ENCODE measurements around the gene UBE2M. TPM values are rescaled to one million over a fixed set of nuclear protein-coding genes. Genes with fewer than 3 reads are reported as not detected.

Gene UBE2M
- polyA plus RNA-seq, 1 of the 3 experiments (the other 2 are of a cell fraction) = 135 TPM

GRCh38 chr19:58522709-58523108 is 35.7 kb downstream of the UBE2M start:
- ChIA-PET POLR2A (no interaction called here), CTCF (interaction anchor here (1.9 kb wide), 1 partner anchor 32 kb away, joined by 5 read pairs; the partner anchor contains the start of gene CHMP2A)
- H3K36me3 ChIP-seq (replicated peaks in 1 of 2; ENCODE audit: control insufficient read depth in 1 of 2, insufficient read depth in 2 of 2, low read length in 1 of 2) = no peaks in the 10 kb centered on the region
- no peak for DNase-seq
- H3K4me1 ChIP-seq (ENCODE audit: control insufficient read depth in 1 of 2, insufficient read depth in 2 of 2, low read depth in 1 of 2, low read length in 1 of 2) = peaks cover 0 to 13% of the 10 kb centered on the region in 2 experiments; a peak in 1 of 4 replicates
- peaks cover 21% of the 10 kb centered on the region for H3K79me2 ChIP-seq (ENCODE audit: insufficient read depth)
- WGBS (ENCODE audit: low lambda C conversion rate) = 81% methylated on average over 3 of the region's 3 CpGs
- no peak overlapping the region for H3K4me2 ChIP-seq
- no peak overlapping the region for H3K9ac ChIP-seq
- H3K9me2 ChIP-seq = no peaks in the 10 kb centered on the region
- H4K20me1 ChIP-seq (ENCODE audit: insufficient read depth) = no peaks in the 10 kb centered on the region; the same call in 1 of the 2 replicates
- H2AFZ ChIP-seq (ENCODE audit: low read depth) = no peak overlapping the region
- no peaks in the 10 kb centered on the region for H3K27me3 ChIP-seq (ENCODE audit: insufficient read depth)
- H3K4me3 ChIP-seq (ENCODE audit: low read depth in 2 of 2, low read length in 1 of 2) = no peak overlapping the region
- TF ChIP-seq GATA2 (CRISPR knock-in tag; IDR thresholded peaks at IDR 0.05) (no peak), FOXM1 (IDR thresholded peaks at IDR 0.05; ENCODE audit: low read depth) (no peak), USF2 (IDR thresholded peaks at IDR 0.05; ENCODE audit: borderline replicate concordance, low read depth, low read length) (no peak)
- peaks cover 19% of the 10 kb centered on the region for H3F3A ChIP-seq (replicated peaks; ENCODE audit: insufficient read depth)
- H3K9me3 ChIP-seq = no peaks in the 10 kb centered on the region
- H3K27ac ChIP-seq (ENCODE audit: low read depth in 2 of 2, low read length in 1 of 2) = no peak overlapping the region

- CTCF ChIA-PET = interaction anchor here (4.3 to 4.7 kb wide), 2 partner anchors 22 to 30 kb away, joined by 29 to 81 read pairs; partner anchors contain the start of genes CHMP2A and TRIM28
- H3K9ac ChIP-seq = no peak overlapping the region
Observed at GRCh38 chr19:58521651-58522050, 36.8 kb downstream of the UBE2M start.

More at GRCh38 chr19:58521651-58522050, 36.8 kb downstream of the UBE2M start:
- no peaks in the 10 kb centered on the region for H3K27me3 ChIP-seq (ENCODE audit: insufficient read depth)
- TF ChIP-seq MEF2A (IDR thresholded peaks at IDR 0.05; ENCODE audit: borderline replicate concordance, low read depth) (no peak), GATA2 (CRISPR knock-in tag; IDR thresholded peaks at IDR 0.05) (no peak), EP300 (IDR thresholded peaks at IDR 0.05; ENCODE audit: borderline replicate concordance in 1 of 2, low read depth in 1 of 2, low read length in 1 of 2) (no peak), MAX (IDR thresholded peaks at IDR 0.05; ENCODE audit: low read depth) (no peak), CTCF (IDR thresholded peaks at IDR 0.05) (no peak), FOXJ3 (CRISPR knock-in tag; IDR thresholded peaks at IDR 0.05) (no peak), GABPA (IDR thresholded peaks at IDR 0.05; ENCODE audit: low read depth) (no peak), TCF12 (IDR thresholded peaks at IDR 0.05) (no peak), SIN3A (IDR thresholded peaks at IDR 0.05; ENCODE audit: borderline replicate concordance, low read depth, low read length) (no peak), RFX5 (IDR thresholded peaks at IDR 0.05; ENCODE audit: low read length) (no peak), PBX3 (IDR thresholded peaks at IDR 0.05) (no peak), RCOR1 (IDR thresholded peaks at IDR 0.05; ENCODE audit: low read length) (no peak), FOSL2 (IDR thresholded peaks at IDR 0.05; ENCODE audit: borderline replicate concordance, low read depth) (no peak), YY1 (IDR thresholded peaks at IDR 0.05; ENCODE audit: low read depth) (no peak), REST (IDR thresholded peaks at IDR 0.05; ENCODE audit: low read depth, low read length) (no peak), CHD2 (IDR thresholded peaks at IDR 0.05; ENCODE audit: low read length, partially characterized antibody) (no peak), USF2 (IDR thresholded peaks at IDR 0.05; ENCODE audit: borderline replicate concordance, low read depth, low read length) (no peak)
- no peak for DNase-seq
- H3K27ac ChIP-seq (ENCODE audit: low read depth in 2 of 2, low read length in 1 of 2) = no peak overlapping the region
- H3K4me1 ChIP-seq (ENCODE audit: control insufficient read depth in 1 of 2, insufficient read depth in 2 of 2, low read depth in 1 of 2, low read length in 1 of 2) = peaks cover 0 to 21% of the 10 kb centered on the region in 2 experiments; a peak in 1 of 4 replicates
- H3K4me3 ChIP-seq (ENCODE audit: low read depth in 2 of 2, low read length in 1 of 2) = no peak overlapping the region
- no peak overlapping the region for H3K4me2 ChIP-seq
- peaks cover 0 to 8% of the 10 kb centered on the region in 2 experiments for H3K36me3 ChIP-seq (replicated peaks in 1 of 2; ENCODE audit: control insufficient read depth in 1 of 2, insufficient read depth in 2 of 2, low read length in 1 of 2)
- H3F3A ChIP-seq (replicated peaks; ENCODE audit: insufficient read depth) = peaks cover 19% of the 10 kb centered on the region
- H3K79me2 ChIP-seq (ENCODE audit: insufficient read depth) = peaks cover 32% of the 10 kb centered on the region
- no peaks in the 10 kb centered on the region; the same call in 1 of the 2 replicates for H4K20me1 ChIP-seq (ENCODE audit: insufficient read depth)
- WGBS (ENCODE audit: low lambda C conversion rate) = 82% methylated on average over 4 of the region's 4 CpGs
- H3K9me2 ChIP-seq = no peaks in the 10 kb centered on the region
- H2AFZ ChIP-seq (ENCODE audit: low read depth) = no peak overlapping the region
- H3K9me3 ChIP-seq = no peaks in the 10 kb centered on the region
- POLR2A ChIA-PET = interaction anchor here (3.0 to 3.8 kb wide), 2 partner anchors 23 to 33 kb away, joined by 45 to 49 read pairs; partner anchors contain the start of genes CHMP2A and TRIM28
